HK-2 (cell line): Measurements from ENCODE around the gene LRP1.

Source experiments
- DNase-seq: peaks from one replicate; pipeline ENCODE4 v3.0.0-alpha.2; 2018; ENCODE audit not compliant: unreplicated experiment

Gene LRP1

GRCh38 chr12:57254506-57255280 lies 126.4 kb downstream of the LRP1 start:
- no peak for DNase-seq

- no peak for DNase-seq
Measured at GRCh38 chr12:57255916-57256315, 127.6 kb downstream of the LRP1 start.

- DNase-seq = no peak
Measured at GRCh38 chr12:57258977-57259970, 131.0 kb downstream of the LRP1 start.

- no peak for DNase-seq
Measured at GRCh38 chr12:57260366-57260765, 132.1 kb downstream of the LRP1 start.

GRCh38 chr12:57261428-57261865 lies 133.2 kb downstream of the LRP1 start:
- no peak for DNase-seq

- no peak for DNase-seq
Measured at GRCh38 chr12:57262126-57262822, 134.0 kb downstream of the LRP1 start.
